ENCODE data around the gene POLR3E.
"Not testable (repeated sequence)": the region's sequence is repeated elsewhere in the genome, so short reads cannot be mapped to it uniquely, and the experiment has no call there.

POLR3E gene

DNA sequence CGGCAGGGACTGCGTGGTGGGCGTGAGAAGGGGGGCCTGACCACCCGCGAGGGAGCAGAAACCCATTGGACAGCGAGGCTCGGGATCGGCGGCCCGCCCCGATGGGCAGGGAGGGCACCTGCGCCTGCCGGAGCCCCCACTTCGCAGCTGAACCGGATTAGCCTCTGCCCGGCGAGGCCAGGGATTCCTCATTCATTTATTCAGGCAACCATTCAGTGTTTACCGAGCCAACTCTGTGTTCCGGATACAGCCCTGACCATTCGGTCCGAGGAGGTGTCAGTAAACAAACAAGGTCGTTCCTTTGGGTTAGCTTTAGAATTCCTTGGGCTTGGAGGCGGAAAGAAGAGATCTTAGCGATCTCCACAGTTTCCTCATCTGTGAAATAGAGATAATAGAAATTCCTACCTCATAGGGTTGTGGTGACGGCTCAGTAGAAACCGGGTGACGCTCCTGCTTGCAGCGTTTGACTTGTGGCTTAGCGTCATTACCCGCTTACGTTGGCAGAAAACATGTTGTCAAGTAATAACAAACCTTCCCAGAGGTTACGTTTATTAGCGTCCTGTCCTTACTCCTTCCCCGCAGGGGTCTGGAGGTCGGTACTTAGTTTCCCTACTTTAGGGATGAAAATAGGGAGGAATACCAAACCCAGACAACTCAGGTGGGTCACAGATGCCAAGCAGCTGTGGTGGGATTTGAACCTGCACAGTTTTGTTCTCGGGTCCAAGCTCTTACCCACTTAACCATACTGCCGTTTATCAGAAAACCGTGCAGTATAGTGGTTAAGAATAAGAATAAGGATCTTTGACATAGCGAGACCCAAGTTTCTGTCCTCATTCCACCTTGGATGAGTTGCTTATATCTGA is 893 bp downstream of the POLR3E start:
- no peaks in the 10 kb centered on the region for H3K27me3 ChIP-seq (ENCODE audit: insufficient read depth, low read length, poor library complexity)
- H3K4me3 ChIP-seq (ENCODE audit: low read depth in 1 of 2, low read length in 2 of 2) = peak overlapping the region; percentile 69 to 80
- H3K36me3 ChIP-seq (ENCODE audit: insufficient read depth, low read length) = peaks cover 27% of the 10 kb centered on the region; the same call in 1 of the 2 replicates
- DNase-seq = peak; percentile 83
- peak overlapping the region; percentile 74 for H3K9ac ChIP-seq (ENCODE audit: low read depth, low read length)
- H3K27ac ChIP-seq (ENCODE audit: low read length) = peak overlapping the region; percentile 74
- H3K4me1 ChIP-seq (ENCODE audit: insufficient read depth, low read length) = peaks cover 29% of the 10 kb centered on the region
- H4K20me1 ChIP-seq (ENCODE audit: insufficient read depth, low read length) = peaks cover 48% of the 10 kb centered on the region
- TF ChIP-seq, protein P1, sequence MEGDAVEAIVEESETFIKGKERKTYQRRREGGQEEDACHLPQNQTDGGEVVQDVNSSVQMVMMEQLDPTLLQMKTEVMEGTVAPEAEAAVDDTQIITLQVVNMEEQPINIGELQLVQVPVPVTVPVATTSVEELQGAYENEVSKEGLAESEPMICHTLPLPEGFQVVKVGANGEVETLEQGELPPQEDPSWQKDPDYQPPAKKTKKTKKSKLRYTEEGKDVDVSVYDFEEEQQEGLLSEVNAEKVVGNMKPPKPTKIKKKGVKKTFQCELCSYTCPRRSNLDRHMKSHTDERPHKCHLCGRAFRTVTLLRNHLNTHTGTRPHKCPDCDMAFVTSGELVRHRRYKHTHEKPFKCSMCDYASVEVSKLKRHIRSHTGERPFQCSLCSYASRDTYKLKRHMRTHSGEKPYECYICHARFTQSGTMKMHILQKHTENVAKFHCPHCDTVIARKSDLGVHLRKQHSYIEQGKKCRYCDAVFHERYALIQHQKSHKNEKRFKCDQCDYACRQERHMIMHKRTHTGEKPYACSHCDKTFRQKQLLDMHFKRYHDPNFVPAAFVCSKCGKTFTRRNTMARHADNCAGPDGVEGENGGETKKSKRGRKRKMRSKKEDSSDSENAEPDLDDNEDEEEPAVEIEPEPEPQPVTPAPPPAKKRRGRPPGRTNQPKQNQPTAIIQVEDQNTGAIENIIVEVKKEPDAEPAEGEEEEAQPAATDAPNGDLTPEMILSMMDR (IDR thresholded peaks at IDR 0.05; ENCODE audit: borderline replicate concordance, extremely low read depth, low read length, poor library complexity, severe bottlenecking) = no peak
- no peak for TF ChIP-seq EZH2 (IDR thresholded peaks at IDR 0.05; ENCODE audit: borderline replicate concordance, low read depth, low read length, severe bottlenecking)
- ATAC-seq (ENCODE audit: insufficient read depth, low read depth) = peak; percentile 55
- peak overlapping the region; percentile 80 for H3K4me2 ChIP-seq (ENCODE audit: insufficient read depth, low read length)
- H2AFZ ChIP-seq (ENCODE audit: low read depth, low read length) = peak overlapping the region; percentile 80
- H3K9me3 ChIP-seq (ENCODE audit: insufficient read depth, low read length, severe bottlenecking) = no peaks in the 10 kb centered on the region
- peaks cover 59% of the 10 kb centered on the region for H3K79me2 ChIP-seq (ENCODE audit: insufficient read depth, low read length)

- peaks cover 54% of the 10 kb centered on the region for H4K20me1 ChIP-seq (ENCODE audit: insufficient read depth, low read length)
- peaks cover 29% of the 10 kb centered on the region for H3K4me1 ChIP-seq (ENCODE audit: insufficient read depth, low read length)
- H2AFZ ChIP-seq (ENCODE audit: low read depth, low read length) = no peak overlapping the region
- TF ChIP-seq, protein P1 (IDR thresholded peaks at IDR 0.05; ENCODE audit: borderline replicate concordance, extremely low read depth, low read length, poor library complexity, severe bottlenecking) = no peak
- no peak for TF ChIP-seq EZH2 (IDR thresholded peaks at IDR 0.05; ENCODE audit: borderline replicate concordance, low read depth, low read length, severe bottlenecking)
- H3K27ac ChIP-seq (ENCODE audit: low read length) = no peak overlapping the region
- H3K79me2 ChIP-seq (ENCODE audit: insufficient read depth, low read length) = peaks cover 66% of the 10 kb centered on the region
- no peak for ATAC-seq (ENCODE audit: insufficient read depth, low read depth)
- peak overlapping the region; percentile 74 for H3K9ac ChIP-seq (ENCODE audit: low read depth, low read length)
- DNase-seq = no peak
- peaks cover 34% of the 10 kb centered on the region; the same call in 1 of the 2 replicates for H3K36me3 ChIP-seq (ENCODE audit: insufficient read depth, low read length)
- peak overlapping the region in 1 of 2 experiments; percentile 80; a peak in 1 of 4 replicates for H3K4me3 ChIP-seq (ENCODE audit: low read depth in 1 of 2, low read length in 2 of 2)
- H3K4me2 ChIP-seq (ENCODE audit: insufficient read depth, low read length) = peak overlapping the region; percentile 80
- no peaks in the 10 kb centered on the region for H3K27me3 ChIP-seq (ENCODE audit: insufficient read depth, low read length, poor library complexity)
- H3K9me3 ChIP-seq (ENCODE audit: insufficient read depth, low read length, severe bottlenecking) = no peaks in the 10 kb centered on the region
Observed at GRCh38 chr16:22299036-22299435, 1.8 kb downstream of the POLR3E start.

DNA sequence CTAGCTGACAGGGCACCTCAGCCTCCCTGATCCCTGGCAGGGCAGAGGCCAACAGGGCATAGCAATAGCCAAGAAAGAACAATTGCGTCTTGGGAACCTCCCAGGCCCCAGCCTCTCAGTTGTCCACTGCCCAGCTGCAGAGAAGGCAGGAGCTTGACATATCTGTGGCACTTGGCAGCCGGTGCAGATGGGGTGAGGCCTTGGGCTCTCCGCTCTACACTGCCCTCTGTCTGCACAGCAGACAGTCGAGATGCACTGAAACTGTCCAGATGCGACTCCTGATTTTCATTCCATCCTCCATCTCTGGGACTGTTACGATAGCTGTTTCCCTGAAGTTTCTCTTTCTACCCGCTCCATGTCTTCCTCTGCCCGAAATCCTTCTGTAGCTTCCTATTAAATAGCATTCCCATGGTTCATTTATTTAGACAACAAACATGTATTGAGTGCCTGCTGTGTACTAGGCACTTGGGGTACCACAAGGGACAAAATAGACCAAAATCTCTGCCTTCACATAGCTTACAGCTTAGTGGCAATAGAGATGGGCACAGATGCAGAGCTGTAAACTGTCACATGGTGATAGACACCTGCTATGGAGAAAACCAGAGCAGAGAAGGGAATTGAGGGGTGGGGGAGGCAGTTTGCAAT is 3.3 kb downstream of the POLR3E start:
- TF ChIP-seq EZH2 (IDR thresholded peaks at IDR 0.05; ENCODE audit: borderline replicate concordance, low read depth, low read length, severe bottlenecking) = no peak
- TF ChIP-seq, protein P1 (IDR thresholded peaks at IDR 0.05; ENCODE audit: borderline replicate concordance, extremely low read depth, low read length, poor library complexity, severe bottlenecking) = peak; percentile 69
- Histone ChIP-seq H3K4me1 (ENCODE audit: insufficient read depth, low read length) (peaks cover 29% of the 10 kb centered on the region), H3K4me3 (ENCODE audit: low read depth in 1 of 2, low read length in 2 of 2) (no peak overlapping the region), H3K79me2 (ENCODE audit: insufficient read depth, low read length) (peaks cover 81% of the 10 kb centered on the region), H3K36me3 (ENCODE audit: insufficient read depth, low read length) (peaks cover 49% of the 10 kb centered on the region), H4K20me1 (ENCODE audit: insufficient read depth, low read length) (peaks cover 68% of the 10 kb centered on the region), H2AFZ (ENCODE audit: low read depth, low read length) (no peak overlapping the region), H3K27me3 (ENCODE audit: insufficient read depth, low read length, poor library complexity) (no peaks in the 10 kb centered on the region), H3K9me3 (ENCODE audit: insufficient read depth, low read length, severe bottlenecking) (no peaks in the 10 kb centered on the region), H3K27ac (ENCODE audit: low read length) (no peak overlapping the region), H3K9ac (ENCODE audit: low read depth, low read length) (no peak overlapping the region), H3K4me2 (ENCODE audit: insufficient read depth, low read length) (peak overlapping the region; percentile 29; the same call in 1 of the 2 replicates)
- DNase-seq (peak; percentile 53), ATAC-seq (ENCODE audit: insufficient read depth, low read depth) (no peak)

DNA sequence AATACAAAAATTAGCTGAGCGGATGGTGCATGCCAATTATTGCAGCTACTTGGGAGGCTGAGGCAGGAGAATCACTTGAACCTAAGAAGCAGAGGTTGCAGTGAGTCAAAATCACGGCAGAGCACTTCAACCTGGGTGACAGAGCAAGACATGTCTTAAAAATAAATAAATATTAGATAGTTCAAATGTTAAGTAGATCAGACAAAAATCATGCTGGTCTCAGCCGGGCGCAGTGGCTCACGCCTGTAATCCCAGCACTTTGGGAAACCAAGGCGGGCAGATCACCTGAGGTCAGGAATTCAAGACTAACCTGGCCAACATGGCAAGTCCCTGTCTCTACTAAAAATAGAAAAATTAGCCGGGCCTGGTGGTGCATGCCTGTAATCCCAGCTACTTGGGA is 4.2 kb downstream of the POLR3E start:
- H3K9me3 ChIP-seq (ENCODE audit: insufficient read depth, low read length, severe bottlenecking); H3K9ac ChIP-seq (ENCODE audit: low read depth, low read length); ATAC-seq (ENCODE audit: insufficient read depth, low read depth); H2AFZ ChIP-seq (ENCODE audit: low read depth, low read length); DNase-seq; H3K4me3 ChIP-seq (ENCODE audit: low read depth in 1 of 2, low read length in 2 of 2); H3K27me3 ChIP-seq (ENCODE audit: insufficient read depth, low read length, poor library complexity); H3K4me2 ChIP-seq (ENCODE audit: insufficient read depth, low read length); H3K27ac ChIP-seq (ENCODE audit: low read length): not testable (repeated sequence)
- H4K20me1 ChIP-seq (ENCODE audit: insufficient read depth, low read length) = peaks cover 74% of the 10 kb centered on the region
- peaks cover 57% of the 10 kb centered on the region for H3K36me3 ChIP-seq (ENCODE audit: insufficient read depth, low read length)
- peaks cover 84% of the 10 kb centered on the region for H3K79me2 ChIP-seq (ENCODE audit: insufficient read depth, low read length)
- H3K4me1 ChIP-seq (ENCODE audit: insufficient read depth, low read length) = peaks cover 21% of the 10 kb centered on the region

Measured in DND-41 (cell line).